Bronchial epithelial cell (primary cell): ENCODE data around the gene PHC2. TPM values are rescaled to one million over a fixed set of nuclear protein-coding genes. Genes with fewer than 3 reads are reported as not detected.
"Not testable (repeated sequence)": the region's sequence is repeated elsewhere in the genome, so short reads cannot be mapped to it uniquely, and the experiment has no call there.

Experiments
- DNase-seq: peaks from one replicate; pipeline ENCODE4 v3.0.0-alpha.2; 2010; ENCODE audit warnings: low read depth
- FAIRE-seq: peaks from 2 replicates; lab custom pipeline; 2011; peaks lifted over from hg19 to GRCh38; lab: Jason Lieb, UNC
- H3K27me3 ChIP-seq: 2 replicates; pipeline ENCODE4 v1.5.1; 2011; ENCODE audit warnings: low read length; ENCODE audit not compliant: control insufficient read depth, insufficient read depth
- H3K36me3 ChIP-seq: 2 replicates; pipeline ENCODE4 v1.5.1; 2011; ENCODE audit warnings: low read length; ENCODE audit not compliant: control insufficient read depth, insufficient read depth
- H3K4me3 ChIP-seq: 2 replicates; pipeline ENCODE4 v1.5.1; 2011; ENCODE audit warnings: mild to moderate bottlenecking, low read depth, low read length, control low read depth
- CTCF ChIP-seq: IDR thresholded peaks from 2 replicates; pipeline ENCODE4 v1.5.1; 2011; ENCODE audit warnings: mild to moderate bottlenecking, moderate library complexity, low read length, control low read depth, inconsistent platforms; ENCODE audit not compliant: insufficient read depth, severe bottlenecking
- total RNA-seq: library from RNA; depleted of rRNA; stranded (reverse); fragments of >200 nt; gene quantifications from 2 replicates; pipeline ENCODE4 v1.2.1, GENCODE V29; 2014

PHC2 gene
- total RNA-seq, 1 donor from 2014 or later = 32.1 TPM

GRCh38 chr1:33310702-33311101 is 120.2 kb downstream of the PHC2 start:
- TF ChIP-seq CTCF = no peak
- peaks cover 5% of the 10 kb centered on the region for H3K27me3 ChIP-seq
- H3K36me3 ChIP-seq = no peaks in the 10 kb centered on the region
- H3K4me3 ChIP-seq = no peak overlapping the region
- FAIRE-seq (no peak), DNase-seq (no peak)

- not testable (repeated sequence) for H3K36me3 ChIP-seq, H3K27me3 ChIP-seq, FAIRE-seq, H3K4me3 ChIP-seq, DNase-seq
Measured at GRCh38 chr1:33309351-33309750, 121.5 kb downstream of the PHC2 start.

- Histone ChIP-seq H3K4me3 (no peak overlapping the region), H3K36me3 (no peaks in the 10 kb centered on the region), H3K27me3 (peaks cover 5% of the 10 kb centered on the region)
- FAIRE-seq (no peak), DNase-seq (no peak)
- TF ChIP-seq CTCF = no peak
Measured at GRCh38 chr1:33307494-33307864, 123.4 kb downstream of the PHC2 start.

- no peak overlapping the region for H3K4me3 ChIP-seq
- peaks cover 5% of the 10 kb centered on the region for H3K27me3 ChIP-seq
- no peak for TF ChIP-seq CTCF
- FAIRE-seq (no peak), DNase-seq (no peak)
- no peaks in the 10 kb centered on the region for H3K36me3 ChIP-seq
Measured at GRCh38 chr1:33306653-33307493, 124.0 kb downstream of the PHC2 start.

- DNase-seq = no peak
- Histone ChIP-seq H3K27me3 (peaks cover 5% of the 10 kb centered on the region), H3K36me3 (no peaks in the 10 kb centered on the region), H3K4me3 (no peak overlapping the region)
- TF ChIP-seq CTCF = no peak
- no peak for FAIRE-seq
Measured at GRCh38 chr1:33305816-33306652, 124.9 kb downstream of the PHC2 start.

GRCh38 chr1:33305016-33305415 is 125.9 kb downstream of the PHC2 start:
- FAIRE-seq (no peak), DNase-seq (no peak)
- no peak for TF ChIP-seq CTCF
- Histone ChIP-seq H3K36me3 (no peaks in the 10 kb centered on the region), H3K27me3 (peaks cover 5% of the 10 kb centered on the region), H3K4me3 (no peak overlapping the region)
